Lung microvascular endothelial cell (primary cell): ENCODE measurements around the gene DHX58. TPM values are rescaled to one million over a fixed set of nuclear protein-coding genes. Genes with fewer than 3 reads are reported as not detected.

Experiments
- DNase-seq, 2 donors: peaks; one replicate each; pipeline versions ENCODE4 v3.0.0 to v3.0.0-alpha.2; 2010; ENCODE audit warnings: low read depth in 2 of 2
- total RNA-seq: library from RNA; depleted of rRNA; stranded (reverse); fragments of >200 nt; gene quantifications from 2 replicates; pipeline ENCODE4 v1.2.1, GENCODE V29; 2014

Gene DHX58
- total RNA-seq, 1 donor from 2014 or later, result 2.0 TPM

- DNase-seq, result no peak
These were observed 57.0 kb downstream of the DHX58 start for GRCh38 chr17:42055496-42055895.

DNA sequence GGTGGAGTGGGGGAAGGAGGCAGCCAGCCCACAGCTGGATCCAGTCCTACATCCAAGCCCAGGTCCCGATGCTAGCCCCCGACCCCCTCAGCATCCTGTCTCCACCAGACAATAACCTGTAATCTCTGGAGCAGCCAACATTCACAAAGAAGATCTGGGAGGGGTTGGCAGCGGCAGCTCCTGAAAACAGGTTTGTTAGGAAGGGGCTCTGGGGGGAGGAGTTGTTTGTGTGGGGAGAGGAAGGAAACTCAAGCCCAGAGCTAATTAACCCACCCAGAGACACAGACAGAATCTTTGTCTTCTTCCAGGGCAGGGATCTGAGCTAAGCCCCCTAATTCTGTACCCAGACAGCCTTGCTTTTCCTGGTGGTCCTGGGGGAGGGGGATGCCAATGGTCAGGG, 57.5 kb downstream of the DHX58 start:
- DNase-seq, result no peak

- DNase-seq, result no peak
These were observed 58.6 kb downstream of the DHX58 start for GRCh38 chr17:42053731-42054500.

GRCh38 chr17:42052346-42052877, 60.1 kb downstream of the DHX58 start:
- DNase-seq, result no peak

- DNase-seq, result no peak
These were observed 60.9 kb downstream of the DHX58 start for GRCh38 chr17:42051645-42052044.

Other genes starting within 250 kb of the DHX58 start
- 18.1 and 26.6 TPM in 2 replicates for gene KLHL11, start 247.3 kb downstream of the DHX58 start, total RNA-seq
- gene ACLY, start 193.8 kb downstream of the DHX58 start, total RNA-seq, result 167 and 203 TPM in 2 replicates
- gene ODAD4, start 182.1 kb downstream of the DHX58 start, total RNA-seq, result under 0.01 TPM in 2 replicates
- 38.8 and 45.6 TPM in 2 replicates for gene CNP, start 145.9 kb downstream of the DHX58 start, total RNA-seq
- gene DNAJC7, start 95.3 kb downstream of the DHX58 start, total RNA-seq, result 56.0 and 60.1 TPM in 2 replicates
- gene NKIRAS2, start 92.6 kb downstream of the DHX58 start, total RNA-seq, result 30.1 and 38.1 TPM in 2 replicates
- gene C17orf113, start 62.1 kb downstream of the DHX58 start, total RNA-seq, result 0.20 and 0.22 TPM in 2 replicates
- gene ZNF385C, start 14.2 kb downstream of the DHX58 start, total RNA-seq, result not detected in 2 replicates
- 3.3 and 6.7 TPM in 2 replicates for gene KAT2A, start 8.7 kb upstream of the DHX58 start, total RNA-seq
- not detected in 2 replicates for gene HSPB9, start 10.1 kb upstream of the DHX58 start, total RNA-seq
- 71.7 and 72.8 TPM in 2 replicates for gene RAB5C, start 42.3 kb upstream of the DHX58 start, total RNA-seq
- under 0.01 TPM in 2 replicates for gene KCNH4, start 68.4 kb upstream of the DHX58 start, total RNA-seq
- gene HCRT, start 72.7 kb upstream of the DHX58 start, total RNA-seq, result not detected in 2 replicates
- gene GHDC, start 81.8 kb upstream of the DHX58 start, total RNA-seq, result 11.3 and 22.8 TPM in 2 replicates
- gene STAT5B, start 163.7 kb upstream of the DHX58 start, total RNA-seq, result 22.2 and 29.8 TPM in 2 replicates
- 33.1 and 44.2 TPM in 2 replicates for gene STAT5A, start 175.8 kb upstream of the DHX58 start, total RNA-seq